HFF-Myc (cell line): ENCODE measurements around the gene IFT122.

Experiments used
- DNase-seq: peaks from one replicate; pipeline ENCODE4 v3.0.0-alpha.2; 2011; ENCODE audit warnings: low read depth; ENCODE audit errors: extremely low read depth
- H3K4me3 ChIP-seq: replicated peaks from 2 replicates; pipeline ENCODE4 v1.5.1; 2011; ENCODE audit warnings: low read depth, mild to moderate bottlenecking, control low read depth, low read length
- TF ChIP-seq, protein P1 (sequence below): IDR thresholded peaks from 2 replicates; pipeline ENCODE4 v1.5.1; 2012; ENCODE audit warnings: mild to moderate bottlenecking, low read depth, low read length, control low read depth; ENCODE audit errors: missing control alignments

IFT122 gene

DNA sequence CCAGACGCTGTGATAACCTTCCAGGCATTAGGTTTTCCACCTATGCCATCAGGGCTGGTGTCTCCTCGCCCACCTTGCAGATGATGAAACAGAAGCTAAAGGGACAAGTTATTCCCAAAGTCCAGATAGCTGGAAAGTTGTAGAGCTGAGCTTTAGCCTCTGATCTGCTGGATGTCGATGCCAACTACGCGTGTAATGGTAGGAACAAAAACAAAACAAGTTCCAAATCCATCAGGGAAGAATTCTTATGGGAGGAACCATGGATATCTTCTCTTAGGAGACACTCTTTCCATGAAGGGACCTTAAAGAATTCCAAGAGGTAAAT, 60.3 kb downstream of the IFT122 start:
- no peak overlapping the region for H3K4me3 ChIP-seq
- TF ChIP-seq, protein P1, sequence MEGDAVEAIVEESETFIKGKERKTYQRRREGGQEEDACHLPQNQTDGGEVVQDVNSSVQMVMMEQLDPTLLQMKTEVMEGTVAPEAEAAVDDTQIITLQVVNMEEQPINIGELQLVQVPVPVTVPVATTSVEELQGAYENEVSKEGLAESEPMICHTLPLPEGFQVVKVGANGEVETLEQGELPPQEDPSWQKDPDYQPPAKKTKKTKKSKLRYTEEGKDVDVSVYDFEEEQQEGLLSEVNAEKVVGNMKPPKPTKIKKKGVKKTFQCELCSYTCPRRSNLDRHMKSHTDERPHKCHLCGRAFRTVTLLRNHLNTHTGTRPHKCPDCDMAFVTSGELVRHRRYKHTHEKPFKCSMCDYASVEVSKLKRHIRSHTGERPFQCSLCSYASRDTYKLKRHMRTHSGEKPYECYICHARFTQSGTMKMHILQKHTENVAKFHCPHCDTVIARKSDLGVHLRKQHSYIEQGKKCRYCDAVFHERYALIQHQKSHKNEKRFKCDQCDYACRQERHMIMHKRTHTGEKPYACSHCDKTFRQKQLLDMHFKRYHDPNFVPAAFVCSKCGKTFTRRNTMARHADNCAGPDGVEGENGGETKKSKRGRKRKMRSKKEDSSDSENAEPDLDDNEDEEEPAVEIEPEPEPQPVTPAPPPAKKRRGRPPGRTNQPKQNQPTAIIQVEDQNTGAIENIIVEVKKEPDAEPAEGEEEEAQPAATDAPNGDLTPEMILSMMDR: no peak

GRCh38 chr3:129501630-129502029, 61.6 kb downstream of the IFT122 start:
- TF ChIP-seq, protein P1: no peak
- DNase-seq: no peak
- no peak overlapping the region for H3K4me3 ChIP-seq

More for the DNA sequence above, 60.3 kb downstream of the IFT122 start:
- DNase-seq: no peak

- no peak for DNase-seq
These were observed 62.8 kb downstream of the IFT122 start for GRCh38 chr3:129502641-129503408.

DNA sequence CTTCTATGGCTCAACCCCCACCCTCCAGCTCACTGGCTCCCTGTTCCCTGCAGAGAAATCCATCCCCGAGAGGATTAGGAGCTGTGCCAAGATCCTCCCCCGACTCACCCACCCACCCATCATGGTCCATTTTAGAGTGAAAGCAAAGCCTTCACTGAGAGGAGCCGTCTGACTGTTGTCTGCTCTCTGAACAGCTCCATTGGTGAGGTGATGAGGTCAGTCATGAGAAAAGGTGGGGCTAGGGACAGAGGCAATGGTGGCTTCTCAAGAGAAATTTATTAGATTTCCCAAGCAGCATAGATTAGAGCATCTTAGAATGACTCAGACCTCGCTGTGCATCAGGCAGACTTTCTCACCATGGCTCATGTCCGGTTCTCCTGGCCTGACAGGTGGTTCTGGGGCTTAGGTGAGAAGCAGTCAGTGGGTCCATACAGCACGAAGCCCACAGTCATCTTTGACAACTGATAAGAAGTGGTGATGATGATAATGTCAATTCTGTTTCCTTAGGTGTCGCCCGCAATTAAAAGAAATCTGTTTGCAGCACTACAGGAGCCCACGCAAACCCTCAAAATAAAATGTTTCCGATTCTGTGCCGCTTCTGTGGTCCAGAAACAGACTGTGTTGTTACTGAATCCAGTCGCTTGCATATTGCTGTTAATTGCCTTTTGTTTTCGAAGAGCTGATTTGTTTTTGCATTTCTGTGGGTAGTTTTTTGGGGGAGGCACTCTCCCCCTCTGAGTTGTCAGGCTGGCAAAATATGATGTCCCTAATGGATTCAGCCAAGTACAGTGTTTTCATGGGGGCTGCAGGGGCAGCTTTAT, 63.7 kb downstream of the IFT122 start:
- no peak for DNase-seq
- TF ChIP-seq, protein P1: no peak
- H3K4me3 ChIP-seq: no peak overlapping the region

More at GRCh38 chr3:129502641-129503408, 62.8 kb downstream of the IFT122 start:
- H3K4me3 ChIP-seq: no peak overlapping the region
- TF ChIP-seq, protein P1: no peak

GRCh38 chr3:129504471-129505100, 64.6 kb downstream of the IFT122 start:
- no peak for DNase-seq
- TF ChIP-seq, protein P1: no peak

DNA sequence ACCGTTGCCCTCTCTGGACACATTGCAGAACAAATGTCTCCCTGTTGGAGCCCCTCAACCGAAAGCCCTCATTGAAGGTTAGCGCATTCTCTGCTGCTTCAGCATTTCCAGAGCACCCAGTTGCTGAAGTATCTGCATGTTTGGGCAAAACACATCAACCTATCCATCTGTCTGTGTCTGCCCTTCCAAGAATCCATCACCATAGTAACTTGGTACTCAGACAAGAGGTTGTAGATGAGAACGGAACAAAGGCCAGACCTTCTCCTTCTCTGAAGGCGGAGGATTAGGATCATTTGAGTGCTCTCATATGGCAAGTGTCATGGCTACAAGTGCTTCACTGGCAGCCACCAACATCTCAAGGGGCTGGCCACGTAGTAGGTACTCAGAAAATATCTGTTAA, 65.3 kb downstream of the IFT122 start:
- no peak overlapping the region for H3K4me3 ChIP-seq
- DNase-seq: no peak
- TF ChIP-seq, protein P1: no peak

More at GRCh38 chr3:129504471-129505100, 64.6 kb downstream of the IFT122 start:
- H3K4me3 ChIP-seq: no peak overlapping the region
